IPS DF 4.7 (cell line): ENCODE measurements around the gene FZD10.

ENCODE experiments used
- DNase-seq: peaks from one replicate; pipeline ENCODE4 v3.0.0-alpha.2; 2013; ENCODE audit warnings: low spot score; ENCODE audit errors: extremely low read depth

Gene FZD10

DNA sequence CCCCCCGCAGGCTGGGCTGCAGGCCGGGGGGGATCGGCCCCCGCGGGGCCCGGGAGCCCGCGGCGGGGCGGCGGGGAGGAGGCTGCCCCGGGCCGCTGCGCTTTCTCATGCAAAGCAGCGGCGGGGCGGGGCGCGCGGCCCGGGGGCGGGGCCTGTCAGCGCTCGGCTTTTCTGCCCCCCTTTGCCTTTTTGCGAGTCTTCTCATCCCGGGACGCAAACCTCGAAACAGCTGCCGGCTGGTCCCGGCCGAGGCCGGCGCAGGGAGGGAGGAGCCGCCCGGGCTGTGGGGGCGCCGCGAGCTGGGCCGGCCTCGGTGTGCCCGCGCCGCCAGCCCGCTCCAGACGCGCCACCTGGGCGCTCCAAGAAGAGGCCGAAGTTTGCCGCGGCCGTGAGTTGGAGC, at the start of gene FZD10:
FZD10 (plus strand) TSS at position 198 of the 400 bp plus-strand sequence. CDS start 479 bp downstream, outside the sequence.
- DNase-seq, result no peak

- no peak for DNase-seq
These were observed 47.3 kb upstream of the FZD10 start for GRCh38 chr12:130114952-130115351.

DNA sequence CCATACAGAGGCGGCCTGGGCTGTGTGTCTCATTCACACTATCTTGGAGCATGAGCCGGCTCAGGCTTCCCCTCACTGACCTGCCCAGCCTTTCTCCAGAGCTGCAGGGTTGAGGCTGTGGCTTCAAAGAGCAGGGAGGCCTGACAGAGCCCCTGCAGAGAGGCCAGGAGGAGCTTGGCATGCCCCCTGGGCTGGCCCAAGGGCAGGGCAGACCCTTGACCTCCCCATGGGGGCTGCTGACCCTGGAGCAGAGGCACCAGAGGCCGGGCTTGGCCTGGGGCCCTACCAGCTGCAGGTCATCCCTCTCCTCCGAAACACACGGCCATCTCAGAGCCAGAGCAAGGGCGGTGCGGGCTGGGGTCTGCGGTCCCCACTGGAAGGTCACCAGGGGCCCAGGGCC, 46.6 kb upstream of the FZD10 start:
- DNase-seq, result no peak

GRCh38 chr12:130116791-130117190, 45.5 kb upstream of the FZD10 start:
- no peak for DNase-seq

DNA sequence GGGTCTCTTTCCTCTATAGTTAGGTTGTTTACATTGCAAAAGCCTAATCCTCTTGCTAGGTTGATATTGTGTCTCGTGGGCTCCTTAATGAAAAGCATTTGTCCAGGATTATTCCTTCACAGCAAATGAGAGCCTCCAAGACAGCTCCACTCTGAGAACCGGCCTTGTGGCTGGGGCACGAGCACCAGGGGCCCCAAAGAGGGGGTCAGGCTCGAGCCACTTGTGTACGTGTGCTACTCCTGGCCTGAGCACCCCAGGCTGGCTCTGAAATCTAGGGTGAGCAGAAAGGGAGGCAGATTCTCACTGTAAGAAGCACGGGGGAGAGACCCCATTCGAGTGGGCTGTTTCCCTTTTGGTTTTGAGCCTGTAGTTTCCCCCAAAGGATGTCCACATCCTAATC, 45.0 kb upstream of the FZD10 start:
- DNase-seq, result no peak

DNA sequence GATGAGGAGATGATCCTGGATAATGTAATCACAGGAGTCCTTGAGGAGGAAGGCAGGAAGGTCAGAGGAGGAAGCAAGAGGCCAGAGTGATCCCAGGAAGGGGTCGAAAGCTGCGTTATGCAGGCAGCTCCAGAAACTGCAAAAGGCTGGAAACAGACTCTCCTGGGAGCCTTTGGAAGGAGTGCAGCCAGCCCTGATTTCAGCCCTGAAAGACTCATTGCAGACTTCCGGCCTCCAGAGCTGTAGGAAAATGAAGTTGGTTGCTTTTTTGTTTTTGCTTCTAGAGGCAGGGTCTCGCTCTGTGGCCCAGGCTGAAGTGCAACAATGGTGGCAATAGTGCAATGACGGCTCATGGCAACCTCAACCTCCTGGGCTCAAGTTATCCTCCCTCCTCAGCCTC, 44.6 kb upstream of the FZD10 start:
- no peak for DNase-seq

- no peak for DNase-seq
These were observed 44.1 kb upstream of the FZD10 start for GRCh38 chr12:130118181-130118580.

- no peak for DNase-seq
These were observed 42.9 kb upstream of the FZD10 start for GRCh38 chr12:130119241-130119861.

GRCh38 chr12:130120012-130120805, 42.1 kb upstream of the FZD10 start:
- DNase-seq, result no peak

DNA sequence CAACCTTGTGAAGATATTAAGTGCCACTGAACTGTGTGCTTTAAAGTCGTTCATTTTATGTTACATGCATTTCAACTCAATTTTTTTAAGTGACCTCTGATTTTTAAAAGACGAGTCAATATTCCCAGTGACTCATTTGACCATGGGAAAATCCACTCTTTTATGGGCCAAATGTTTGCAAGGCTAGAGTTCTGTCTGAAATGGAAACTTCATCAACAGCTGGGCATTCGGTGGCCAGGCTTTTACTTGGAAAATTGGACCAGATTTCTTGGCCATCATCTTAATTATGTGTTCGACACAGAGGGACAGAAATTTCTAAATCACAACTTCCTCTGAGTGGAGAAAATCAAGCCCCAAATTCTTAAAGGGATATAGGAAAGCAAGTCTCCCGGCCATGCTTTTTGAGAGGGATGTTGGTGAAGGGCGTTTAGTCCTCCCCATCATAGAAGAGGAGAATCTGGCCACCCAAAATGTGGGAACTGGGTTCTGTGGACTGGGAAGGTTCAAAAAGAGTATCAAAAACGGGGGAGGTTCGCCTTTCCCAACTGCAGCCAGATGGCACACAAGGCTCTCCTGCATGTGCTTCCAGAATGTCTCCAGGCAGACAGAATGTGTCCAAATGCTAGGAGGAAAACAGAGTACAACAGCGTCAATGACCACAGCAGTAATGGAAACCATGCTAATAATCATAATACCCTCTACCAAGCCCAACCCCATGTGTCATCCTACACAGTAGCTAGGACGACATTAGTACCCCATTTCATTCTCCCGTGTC, 40.9 kb upstream of the FZD10 start:
- DNase-seq, result no peak

DNA sequence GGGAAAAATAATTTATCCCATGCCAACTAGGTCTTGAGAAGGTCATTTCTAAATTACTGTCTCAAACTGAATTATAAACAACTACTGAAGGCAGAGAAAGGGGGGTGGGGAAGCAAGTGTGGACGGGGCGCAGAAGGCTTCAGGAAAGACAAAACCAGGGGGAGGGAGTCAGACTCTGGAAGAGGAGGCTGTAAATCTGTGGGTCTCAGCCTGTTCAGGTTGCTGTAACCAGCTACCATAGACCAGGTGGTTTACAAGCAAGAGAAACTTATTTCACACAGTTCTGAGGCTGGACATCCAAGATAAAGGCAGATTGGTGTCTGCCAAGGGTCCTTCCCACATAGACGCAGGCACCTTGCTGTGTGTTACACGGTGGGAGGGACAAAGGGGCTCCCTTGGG, 39.9 kb upstream of the FZD10 start:
- no peak for DNase-seq

DNA sequence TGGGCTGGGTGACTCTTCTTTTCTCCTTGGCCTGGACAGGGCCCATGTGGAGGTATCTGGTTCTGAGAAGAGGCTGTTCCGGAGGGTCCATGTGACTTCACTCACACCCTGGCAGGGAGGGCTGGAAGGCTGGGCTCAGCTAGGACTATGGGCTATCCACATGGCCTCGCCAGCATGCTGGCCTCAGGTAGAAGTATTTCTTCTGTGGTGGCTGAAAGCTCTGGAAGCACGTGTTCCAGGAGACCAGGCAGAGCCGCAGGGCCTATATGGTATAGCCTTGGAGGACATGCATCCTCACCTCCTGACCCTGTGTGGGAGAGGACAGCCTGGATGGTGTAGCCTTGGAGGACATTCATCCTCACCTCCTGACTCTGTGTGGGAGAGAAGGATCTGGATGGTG, 38.2 kb upstream of the FZD10 start:
- DNase-seq, result no peak

DNA sequence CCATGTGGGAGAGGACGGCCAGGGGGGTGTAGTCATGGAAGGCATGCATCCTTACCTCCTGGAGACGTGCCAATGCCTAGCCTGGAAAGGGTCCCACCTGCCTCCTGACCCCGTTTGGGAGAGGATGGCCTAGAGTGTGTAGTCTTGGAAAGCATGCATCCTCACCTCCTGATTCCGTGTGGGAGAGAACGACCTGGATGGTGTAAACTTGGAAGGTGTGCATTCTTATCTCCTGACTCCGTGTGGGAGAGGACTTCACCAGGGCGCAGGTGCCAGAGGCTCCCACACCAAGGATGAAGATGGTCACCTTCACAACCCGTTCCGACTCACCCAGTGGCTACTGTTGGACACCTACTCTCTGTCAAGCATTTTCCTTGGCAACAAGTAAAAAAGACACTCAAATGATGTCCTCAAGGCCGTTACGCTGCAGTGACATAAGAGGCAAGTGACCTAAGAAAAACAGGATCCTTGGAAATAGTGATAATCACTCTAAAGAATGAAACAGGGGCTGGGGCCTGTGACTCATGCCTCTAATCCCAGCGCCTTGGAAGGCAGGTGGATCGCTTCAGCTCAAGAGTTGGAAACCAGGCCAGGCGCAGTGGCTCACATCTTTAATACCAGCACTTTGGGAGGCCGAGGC, 37.5 kb upstream of the FZD10 start:
- DNase-seq, result no peak

DNA sequence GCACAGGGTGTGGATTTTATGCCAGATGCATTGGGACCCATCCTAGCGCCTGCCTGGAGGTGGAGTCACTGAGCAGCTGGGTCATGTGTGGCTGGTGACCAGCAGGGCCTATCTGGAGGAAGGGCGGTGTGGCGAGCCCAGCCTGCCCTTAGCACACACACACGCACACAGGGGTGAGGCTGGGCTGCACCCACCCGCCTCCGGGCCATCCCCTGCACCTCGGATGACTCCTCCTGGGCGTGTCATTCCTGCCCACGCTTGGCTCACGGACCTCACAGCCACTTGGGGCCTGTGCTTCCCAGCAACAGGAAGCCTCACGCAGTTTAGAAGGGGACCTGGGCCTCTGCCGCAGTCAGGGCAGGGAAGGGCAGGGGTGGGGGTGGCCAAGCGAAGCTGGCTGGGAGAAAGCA, 36.2 kb upstream of the FZD10 start:
- DNase-seq, result no peak

GRCh38 chr12:130127532-130127911, 34.7 kb upstream of the FZD10 start:
- DNase-seq, result no peak

DNA sequence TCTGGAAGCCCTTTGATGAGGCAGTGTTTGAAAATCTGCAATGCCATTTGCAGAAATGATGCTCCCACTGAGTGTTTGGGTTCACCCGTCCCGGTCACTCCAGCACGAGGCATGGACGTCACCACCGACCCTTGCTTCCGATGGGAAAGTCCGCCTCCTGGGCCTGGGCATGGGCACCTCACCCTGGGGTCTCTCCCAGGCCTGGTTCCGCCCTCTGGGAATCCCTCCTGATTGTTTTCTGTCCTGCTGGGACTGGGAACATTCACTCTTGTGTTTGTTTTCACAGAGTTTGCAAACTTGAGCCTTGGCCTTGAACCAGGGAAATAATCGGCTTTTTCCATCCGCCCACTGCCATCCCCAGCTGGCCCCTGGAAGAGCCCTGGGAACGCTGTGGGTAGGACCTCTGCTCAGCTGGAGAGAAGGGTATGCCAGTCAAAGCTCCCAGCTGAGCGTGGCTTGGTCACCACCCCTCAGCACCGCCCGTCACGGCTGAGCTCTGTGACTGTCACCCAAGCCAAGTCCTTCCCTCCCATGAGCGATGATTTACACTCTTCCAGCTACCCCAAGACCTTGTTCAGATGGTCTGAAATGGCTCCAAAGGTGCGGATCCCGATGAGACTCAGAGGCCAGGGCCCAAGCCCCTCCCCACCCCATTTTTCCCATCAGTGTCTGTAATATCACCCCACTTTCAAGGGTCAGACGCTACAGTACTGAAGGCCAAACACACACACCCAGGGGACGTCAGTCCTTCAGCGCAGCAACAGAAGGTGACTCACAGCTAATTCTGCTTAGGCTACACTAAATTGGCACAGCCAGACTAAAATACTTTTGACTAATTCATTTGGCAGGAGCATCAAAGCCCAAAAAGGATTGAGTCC, 34.1 kb upstream of the FZD10 start:
- DNase-seq, result no peak

- DNase-seq, result no peak
These were observed 33.2 kb upstream of the FZD10 start for GRCh38 chr12:130128790-130129735.

DNA sequence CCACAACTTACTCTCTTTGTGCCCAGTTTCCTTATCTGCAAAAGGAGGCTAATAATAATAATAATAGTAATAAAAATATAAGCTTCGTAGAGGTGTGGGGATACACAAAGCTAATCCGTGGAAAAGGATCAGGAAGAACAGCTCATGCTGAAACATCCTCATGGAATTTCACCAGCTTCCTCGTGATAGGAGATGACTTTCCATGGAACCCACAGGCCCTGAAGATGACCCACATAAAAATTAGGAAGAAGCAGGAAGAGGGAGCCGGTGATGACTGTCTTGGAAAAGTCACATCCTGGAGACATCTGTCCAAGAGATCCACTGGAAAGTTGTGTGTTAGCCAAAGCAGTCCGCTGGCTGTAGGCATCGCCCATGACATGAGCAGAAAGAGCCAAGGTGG, 31.9 kb upstream of the FZD10 start:
- no peak for DNase-seq

GRCh38 chr12:130131025-130131424, 31.2 kb upstream of the FZD10 start:
- DNase-seq, result no peak

- DNase-seq, result no peak
These were observed 30.5 kb upstream of the FZD10 start for GRCh38 chr12:130131801-130132200.
